T-helper 2 cell treated with Interferon-gamma antibody and Interleukin-4, amounts not matched to agents 100 ng/mL and 5 ng/mL, for 36 hours (primary cell): ENCODE measurements around the gene BOD1L2. TPM values are rescaled to one million over a fixed set of nuclear protein-coding genes. Genes with fewer than 3 reads are reported as not detected.

Experiments
- intact Hi-C: fragments of 100-400 bp; cut with micrococcal nuclease; formaldehyde crosslinking; loops from one replicate; pipeline ENCODE4 v1.15.1; 2023
- total RNA-seq: library from RNA; stranded (reverse); gene quantifications from 2 replicates; pipeline ENCODE4 v1.2.3, GENCODE V29; 2022

BOD1L2 gene
- total RNA-seq, 1 donor from 2014 or later, result not detected

DNA sequence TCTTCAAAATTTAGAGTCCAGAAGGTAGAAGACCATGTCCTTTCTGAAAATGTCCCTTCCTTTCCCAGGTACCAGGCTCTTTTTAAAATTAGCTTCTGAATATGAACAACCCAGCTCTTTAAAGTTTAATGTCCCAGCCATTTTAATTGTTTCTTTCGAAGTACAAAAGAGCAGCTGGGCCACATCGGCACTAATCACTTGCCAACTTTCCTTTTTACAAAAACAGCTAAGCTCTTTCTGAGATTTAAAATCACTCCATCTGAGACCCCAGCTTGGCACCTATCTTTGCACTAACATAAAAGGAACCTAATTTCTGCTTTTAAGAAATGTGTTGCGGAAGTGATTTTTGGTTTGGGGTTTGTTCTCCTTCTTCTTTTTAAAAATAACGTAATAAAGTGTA lies 2.6 kb downstream of the BOD1L2 start:
- intact Hi-C loops, result no loop called here

GRCh38 chr18:57150081-57150480 lies 3.2 kb downstream of the BOD1L2 start:
- intact Hi-C loops, result no loop called here

- intact Hi-C loops, result no loop called here
Measured at GRCh38 chr18:57150828-57151227, 3.9 kb downstream of the BOD1L2 start.

DNA sequence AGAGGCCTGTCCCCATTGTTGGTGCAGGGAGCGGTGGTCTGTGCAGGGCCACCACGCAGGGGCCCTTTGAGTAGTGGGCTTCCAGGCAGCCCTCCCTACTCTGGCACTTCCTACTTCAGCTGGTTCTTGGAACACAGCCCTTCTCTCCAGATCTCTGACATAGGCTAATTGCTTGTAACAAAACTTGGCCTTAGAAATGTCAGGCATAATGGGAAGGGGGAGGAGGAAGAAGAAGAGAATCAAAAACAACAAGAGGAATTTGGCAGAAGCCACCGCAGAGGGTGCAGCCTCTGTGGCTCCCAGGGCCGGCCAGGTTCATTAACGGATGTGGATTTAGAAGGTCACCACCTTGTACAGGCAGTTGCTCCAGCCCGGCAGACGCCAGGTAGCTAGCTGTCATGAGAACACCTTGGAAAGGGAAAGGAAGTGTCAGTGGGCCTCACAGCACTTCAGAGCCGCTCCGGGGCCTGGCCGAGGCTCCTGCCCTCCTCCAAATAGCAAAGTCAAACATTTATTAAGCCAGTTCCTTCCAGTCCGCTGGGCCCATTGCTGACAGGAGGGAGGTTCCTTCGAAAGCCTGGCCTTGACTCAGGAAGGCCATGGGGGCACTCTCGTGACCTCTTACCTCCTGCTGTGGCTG lies 7.4 kb downstream of the BOD1L2 start:
- intact Hi-C loops, result no loop called here

GRCh38 chr18:57164401-57164800 lies 17.5 kb downstream of the BOD1L2 start:
- intact Hi-C loops, result no loop called here

DNA sequence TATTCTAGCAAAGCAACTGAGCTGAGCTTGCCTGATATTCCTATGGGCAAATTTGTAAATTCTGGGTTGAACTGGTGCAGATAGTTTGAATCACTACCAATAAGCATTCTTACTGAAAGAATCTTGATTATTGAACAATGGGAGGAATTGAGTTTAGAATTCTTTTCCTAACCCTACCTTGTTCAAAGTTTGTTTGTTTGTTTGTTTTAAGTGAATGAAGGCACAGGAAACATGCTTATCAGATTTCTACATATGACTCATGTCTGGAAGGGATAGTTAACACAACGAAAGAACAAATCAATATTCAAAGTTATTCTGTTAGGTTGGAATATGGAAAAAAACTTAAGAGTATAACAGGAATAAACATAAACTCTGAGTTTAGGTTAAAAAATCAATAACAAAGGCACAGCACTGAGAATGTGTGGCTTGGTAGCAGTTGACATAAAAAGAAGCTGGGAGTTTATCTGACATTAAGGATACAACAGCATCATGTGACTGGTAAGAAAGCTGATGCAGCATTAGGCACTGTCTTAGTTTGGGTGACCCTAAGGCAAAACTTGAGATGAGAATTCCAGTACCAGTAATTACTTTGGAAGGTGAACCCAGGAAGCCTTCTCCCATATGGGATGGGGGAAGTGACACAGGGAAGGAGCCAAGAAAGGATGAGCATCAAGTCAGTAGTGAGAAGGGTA lies 20.9 kb downstream of the BOD1L2 start:
- intact Hi-C loops, result no loop called here

DNA sequence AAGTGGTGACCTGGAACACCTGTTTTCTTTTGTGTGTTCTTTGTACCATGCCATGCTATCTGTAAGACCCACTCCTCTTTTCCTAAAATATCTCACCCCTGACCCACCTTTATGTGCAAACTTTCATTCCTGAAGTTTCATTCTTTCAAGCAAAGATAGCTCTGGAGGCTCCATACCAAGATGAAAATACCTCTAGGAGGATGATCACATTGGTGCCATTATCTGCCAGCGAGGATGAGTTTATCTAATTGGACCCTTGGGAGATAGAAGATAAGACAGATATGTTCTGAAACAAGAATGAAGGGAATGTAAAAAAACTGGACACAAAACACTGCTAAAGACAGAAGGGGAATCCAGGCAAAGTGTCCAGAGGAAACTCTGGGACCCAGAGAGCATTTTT lies 24.1 kb downstream of the BOD1L2 start:
- intact Hi-C loops, result no loop called here

GRCh38 chr18:57175532-57175931 lies 28.6 kb downstream of the BOD1L2 start:
- intact Hi-C loops, result no loop called here

- intact Hi-C loops, result no loop called here
Measured at GRCh38 chr18:57185434-57185833, 38.5 kb downstream of the BOD1L2 start.

GRCh38 chr18:57188851-57189557 lies 42.1 kb downstream of the BOD1L2 start:
- intact Hi-C loops, result no loop called here

DNA sequence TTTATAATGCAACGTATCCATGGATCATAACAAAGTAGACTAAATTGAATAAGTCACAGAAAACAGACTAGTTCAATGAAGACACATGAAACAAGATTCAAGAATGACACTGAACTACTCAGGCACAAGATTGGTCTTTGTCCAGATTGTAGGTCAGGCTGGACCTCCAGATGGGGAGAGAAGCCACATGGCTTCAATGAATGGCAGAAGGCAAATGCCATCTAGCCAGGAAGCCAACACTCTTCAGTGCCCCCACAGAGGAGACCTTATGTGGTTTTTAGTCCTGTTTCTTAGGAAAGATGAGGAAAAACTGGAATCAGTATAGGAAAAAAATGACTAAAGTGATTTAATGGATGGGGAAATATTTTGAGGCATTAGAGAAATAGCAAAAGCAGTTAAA lies 43.1 kb downstream of the BOD1L2 start:
- intact Hi-C loops, result no loop called here

GRCh38 chr18:57194070-57194469 lies 47.2 kb downstream of the BOD1L2 start:
- intact Hi-C loops, result no loop called here

- intact Hi-C loops, result no loop called here
Measured at GRCh38 chr18:57194622-57195021, 47.7 kb downstream of the BOD1L2 start.

GRCh38 chr18:57195341-57195740 lies 48.5 kb downstream of the BOD1L2 start:
- intact Hi-C loops, result no loop called here

DNA sequence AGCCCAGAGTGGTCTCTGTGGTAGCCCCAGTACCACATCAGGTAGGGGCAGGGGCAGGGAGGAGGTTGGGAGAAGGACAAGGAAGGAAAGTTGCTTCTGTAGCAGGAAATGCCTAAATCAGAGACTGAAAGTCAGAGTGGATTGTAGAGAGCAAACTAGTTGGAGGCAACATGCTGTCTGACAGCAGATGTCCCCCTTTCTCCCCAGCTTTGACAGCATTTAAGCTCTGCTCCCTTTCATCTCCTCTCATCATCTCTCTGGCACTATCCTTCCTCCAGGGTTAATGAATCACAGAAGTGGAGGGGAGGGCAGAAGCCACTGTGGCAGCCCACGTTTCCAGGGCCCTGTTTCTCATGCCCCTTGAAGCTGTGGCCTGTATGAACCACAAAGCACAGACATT lies 50.4 kb downstream of the BOD1L2 start:
- intact Hi-C loops, result no loop called here

DNA sequence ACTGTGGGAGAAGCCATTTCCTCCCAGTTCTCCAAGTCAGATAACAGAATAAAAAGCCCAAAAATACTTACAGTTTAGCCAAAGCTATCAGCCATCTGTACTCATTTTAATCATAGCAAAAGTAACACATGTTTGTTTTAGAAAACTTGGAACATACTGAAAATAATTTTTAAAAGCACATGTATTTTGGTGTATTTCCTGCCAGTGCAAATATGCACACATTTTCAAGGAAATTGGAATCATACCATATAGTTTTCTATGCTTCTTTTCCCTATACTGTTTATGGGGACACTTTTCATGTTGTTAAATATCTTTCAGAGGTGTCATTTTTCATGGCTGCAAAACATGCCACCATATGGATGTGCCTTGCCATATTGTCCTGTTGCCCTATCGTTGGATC lies 51.2 kb downstream of the BOD1L2 start:
- intact Hi-C loops, result no loop called here

Other genes with a start within 250 kb of the BOD1L2 start
- not detected in 2 replicates for gene ST8SIA3, start 205.5 kb downstream of the BOD1L2 start, total RNA-seq